ENCODE data around the gene ABCA9. TPM values are rescaled to one million over a fixed set of nuclear protein-coding genes. Genes with fewer than 3 reads are reported as not detected.
A peak's percentile ranks its signal among the peaks of the same experiment; 100 is the strongest.

The ABCA9 gene
- total RNA-seq, 2 donors from 2014 or later, result 2.2 to 8.1 TPM

GRCh38 chr17:69069226-69069750 is 8.6 kb upstream of the ABCA9 start:
- ATAC-seq (no peak), DNase-seq (no peak)
- intact Hi-C loops (cut with DNase I, micrococcal nuclease), result no loop called here

GRCh38 chr17:69067274-69068047 is 6.7 kb upstream of the ABCA9 start:
- no peak for ATAC-seq

GRCh38 chr17:69066482-69066881 is 5.8 kb upstream of the ABCA9 start:
- intact Hi-C loops (cut with DNase I, micrococcal nuclease), result no loop called here
- ATAC-seq, result no peak
- no peak for DNase-seq

More at GRCh38 chr17:69067274-69068047, 6.7 kb upstream of the ABCA9 start:
- DNase-seq, result no peak
- intact Hi-C loops (cut with DNase I, micrococcal nuclease), result no loop called here

- DNase-seq (no peak), ATAC-seq (no peak)
- intact Hi-C loops (cut with DNase I, micrococcal nuclease), result no loop called here
Observed at GRCh38 chr17:69065113-69065512, 4.4 kb upstream of the ABCA9 start.

- no peak for ATAC-seq
- intact Hi-C loops (cut with DNase I, micrococcal nuclease), result no loop called here
- no peak for DNase-seq
Observed at GRCh38 chr17:69064476-69064875, 3.7 kb upstream of the ABCA9 start.

GRCh38 chr17:69064001-69064400 is 3.3 kb upstream of the ABCA9 start:
- DNase-seq, result no peak
- ATAC-seq, result no peak
- intact Hi-C loops (cut with DNase I, micrococcal nuclease), result no loop called here

- intact Hi-C loops (cut with DNase I, micrococcal nuclease), result no loop called here
- ATAC-seq (no peak), DNase-seq (no peak)
Observed at GRCh38 chr17:69062860-69063581, 2.3 kb upstream of the ABCA9 start.

GRCh38 chr17:69061721-69062556 is 1.2 kb upstream of the ABCA9 start:
- intact Hi-C loops (cut with DNase I, micrococcal nuclease), result no loop called here
- ATAC-seq (no peak), DNase-seq (no peak)

GRCh38 chr17:69059458-69060175 is 1.1 kb downstream of the ABCA9 start:
- intact Hi-C loops (cut with DNase I, micrococcal nuclease), result no loop called here
- ATAC-seq, result no peak
- no peak for DNase-seq

GRCh38 chr17:69058165-69058564 is 2.6 kb downstream of the ABCA9 start:
- DNase-seq (no peak), ATAC-seq (peak; percentile 64)
- intact Hi-C loops (cut with DNase I, micrococcal nuclease), result no loop called here

- intact Hi-C loops (cut with DNase I, micrococcal nuclease), result no loop called here
- DNase-seq, result no peak
- peak; percentile 94 for ATAC-seq
Observed at GRCh38 chr17:69057280-69057679, 3.4 kb downstream of the ABCA9 start.

GRCh38 chr17:69056179-69056823 is 4.4 kb downstream of the ABCA9 start:
- ATAC-seq, result no peak
- DNase-seq, result no peak
- intact Hi-C loops (cut with DNase I, micrococcal nuclease), result no loop called here

- ATAC-seq, result no peak
- intact Hi-C loops (cut with DNase I, micrococcal nuclease), result no loop called here
- no peak for DNase-seq
Observed at GRCh38 chr17:69055334-69055733, 5.4 kb downstream of the ABCA9 start.

- no peak for ATAC-seq
- intact Hi-C loops (cut with DNase I, micrococcal nuclease), result no loop called here
Observed at GRCh38 chr17:69050999-69051775, 9.5 kb downstream of the ABCA9 start.

GRCh38 chr17:69048634-69049033 is 12.1 kb downstream of the ABCA9 start:
- DNase-seq (no peak), ATAC-seq (no peak)
- intact Hi-C loops (cut with DNase I, micrococcal nuclease), result no loop called here

More at GRCh38 chr17:69050999-69051775, 9.5 kb downstream of the ABCA9 start:
- DNase-seq, result no peak

- intact Hi-C loops (cut with DNase I, micrococcal nuclease), result no loop called here
- DNase-seq, result peak; percentile 47 to 68
- peak; percentile 94 for ATAC-seq
Observed at GRCh38 chr17:69047368-69048263, 13.1 kb downstream of the ABCA9 start.
